ENCODE results near the gene ZNF736.

Gene ZNF736

DNA sequence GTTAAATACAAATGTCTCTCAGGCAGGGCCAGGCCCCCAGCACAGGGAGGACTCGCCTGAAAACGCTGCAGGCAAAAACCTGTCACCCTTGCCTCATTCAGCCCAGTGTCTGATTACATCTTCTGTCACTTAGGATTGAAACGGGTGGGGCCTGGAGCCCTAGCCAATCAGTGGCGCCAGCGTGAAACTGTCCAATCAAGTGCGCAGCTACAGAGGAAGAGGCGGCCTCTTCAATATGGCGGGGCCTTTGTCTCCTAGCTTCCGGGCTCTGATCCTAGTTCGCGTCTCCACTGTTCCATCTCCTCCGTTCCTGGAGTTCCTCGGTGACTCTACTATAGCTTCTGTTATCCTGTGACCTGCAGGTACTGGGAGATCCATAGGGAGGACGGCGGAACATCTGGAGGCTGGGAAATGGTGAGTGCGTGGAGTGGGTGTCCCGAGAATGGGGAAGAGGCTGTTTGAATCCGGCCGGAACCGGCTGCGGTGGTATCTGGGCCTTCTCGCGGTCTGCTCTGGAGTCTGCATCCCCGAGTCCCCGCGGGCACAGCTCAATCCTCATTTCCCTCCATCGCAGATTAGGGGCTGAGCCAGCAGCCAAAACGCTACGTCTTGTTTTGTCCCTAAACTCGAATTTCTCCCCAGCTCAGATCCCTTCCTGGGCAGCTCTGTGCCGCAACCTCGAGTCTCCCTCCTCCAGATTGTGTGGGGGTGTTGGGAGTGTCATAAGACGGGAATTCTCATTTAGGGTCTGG is at the start of gene ZNF736:
Gene ZNF736 (plus strand): TSS at position 222 of the 752 bp plus-strand sequence. CDS start 190 bp downstream, at position 412.
- Histone ChIP-seq H3K9me3 (ENCODE audit: low read length) (peaks cover 6% of the 10 kb centered on the region), H3K36me3 (ENCODE audit: insufficient read depth, low read length) (peaks cover 43% of the 10 kb centered on the region), H3K4me2 (ENCODE audit: low read length) (peak within 1 kb of the TSS; percentile 82), H3K27me3 (ENCODE audit: insufficient read depth, low read length) (no peaks in the 10 kb centered on the region), H3F3A (ENCODE audit: insufficient read depth, low read length) (no peaks in the 10 kb centered on the region), H3K9me2 (ENCODE audit: low read depth, low read length) (no peaks in the 10 kb centered on the region), H3K9ac (ENCODE audit: low read length) (peak within 1 kb of the TSS; percentile 93), H4K20me1 (ENCODE audit: insufficient read depth, low read length) (no peaks in the 10 kb centered on the region), H3K79me2 (ENCODE audit: insufficient read depth, low read length) (peaks cover 50% of the 10 kb centered on the region), H2AFZ (ENCODE audit: low read length) (peak within 1 kb of the TSS; percentile 51; the same call in 1 of the 2 replicates), H3K4me1 (ENCODE audit: insufficient read depth, low read length, severe bottlenecking) (peaks cover 25% of the 10 kb centered on the region), H3K4me3 (ENCODE audit: low read depth, low read length, poor library complexity, severe bottlenecking) (peak within 1 kb of the TSS; percentile 93), H3K27ac (ENCODE audit: low read depth, low read length, poor library complexity, severe bottlenecking) (peak within 1 kb of the TSS; percentile 70)
- TF ChIP-seq, protein P1, sequence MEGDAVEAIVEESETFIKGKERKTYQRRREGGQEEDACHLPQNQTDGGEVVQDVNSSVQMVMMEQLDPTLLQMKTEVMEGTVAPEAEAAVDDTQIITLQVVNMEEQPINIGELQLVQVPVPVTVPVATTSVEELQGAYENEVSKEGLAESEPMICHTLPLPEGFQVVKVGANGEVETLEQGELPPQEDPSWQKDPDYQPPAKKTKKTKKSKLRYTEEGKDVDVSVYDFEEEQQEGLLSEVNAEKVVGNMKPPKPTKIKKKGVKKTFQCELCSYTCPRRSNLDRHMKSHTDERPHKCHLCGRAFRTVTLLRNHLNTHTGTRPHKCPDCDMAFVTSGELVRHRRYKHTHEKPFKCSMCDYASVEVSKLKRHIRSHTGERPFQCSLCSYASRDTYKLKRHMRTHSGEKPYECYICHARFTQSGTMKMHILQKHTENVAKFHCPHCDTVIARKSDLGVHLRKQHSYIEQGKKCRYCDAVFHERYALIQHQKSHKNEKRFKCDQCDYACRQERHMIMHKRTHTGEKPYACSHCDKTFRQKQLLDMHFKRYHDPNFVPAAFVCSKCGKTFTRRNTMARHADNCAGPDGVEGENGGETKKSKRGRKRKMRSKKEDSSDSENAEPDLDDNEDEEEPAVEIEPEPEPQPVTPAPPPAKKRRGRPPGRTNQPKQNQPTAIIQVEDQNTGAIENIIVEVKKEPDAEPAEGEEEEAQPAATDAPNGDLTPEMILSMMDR (IDR thresholded peaks at IDR 0.05; ENCODE audit: low read length), result no peak
- no peak for TF ChIP-seq EZH2 (IDR thresholded peaks at IDR 0.05; ENCODE audit: borderline replicate concordance, low read length)

DNA sequence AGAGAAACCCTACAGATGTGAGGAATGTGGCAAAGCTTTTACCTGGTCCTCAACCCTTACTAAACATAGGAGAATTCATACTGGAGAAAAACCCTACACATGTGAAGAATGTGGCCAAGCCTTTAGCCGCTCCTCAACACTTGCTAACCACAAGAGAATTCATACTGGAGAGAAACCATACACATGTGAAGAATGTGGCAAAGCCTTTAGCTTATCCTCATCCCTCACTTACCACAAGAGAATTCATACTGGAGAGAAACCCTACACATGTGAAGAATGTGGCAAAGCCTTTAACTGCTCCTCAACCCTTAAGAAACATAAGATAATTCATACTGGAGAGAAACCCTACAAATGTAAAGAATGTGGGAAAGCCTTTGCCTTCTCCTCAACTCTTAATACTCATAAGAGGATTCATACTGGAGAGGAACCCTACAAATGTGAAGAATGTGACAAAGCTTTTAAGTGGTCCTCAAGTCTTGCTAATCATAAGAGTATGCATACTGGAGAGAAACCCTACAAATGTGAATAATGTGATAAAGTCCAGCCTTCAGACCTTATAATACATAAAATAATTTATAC is 47.3 kb upstream of the ZNF736 start:
- Histone ChIP-seq H3K9me3 (ENCODE audit: low read length) (peaks cover 37% of the 10 kb centered on the region), H3K27me3 (ENCODE audit: insufficient read depth, low read length) (no peaks in the 10 kb centered on the region), H3K36me3 (ENCODE audit: insufficient read depth, low read length) (no peaks in the 10 kb centered on the region), H3K79me2 (ENCODE audit: insufficient read depth, low read length) (no peaks in the 10 kb centered on the region), H3K4me1 (ENCODE audit: insufficient read depth, low read length, severe bottlenecking) (no peaks in the 10 kb centered on the region), H3K4me2 (ENCODE audit: low read length) (no peak overlapping the region), H3K4me3 (ENCODE audit: low read depth, low read length, poor library complexity, severe bottlenecking) (no peak overlapping the region), H4K20me1 (ENCODE audit: insufficient read depth, low read length) (no peaks in the 10 kb centered on the region), H3F3A (ENCODE audit: insufficient read depth, low read length) (no peaks in the 10 kb centered on the region), H3K9me2 (ENCODE audit: low read depth, low read length) (no peaks in the 10 kb centered on the region), H2AFZ (ENCODE audit: low read length) (no peak overlapping the region), H3K27ac (ENCODE audit: low read depth, low read length, poor library complexity, severe bottlenecking) (no peak overlapping the region), H3K9ac (ENCODE audit: low read length) (no peak overlapping the region)
- no peak for TF ChIP-seq EZH2 (IDR thresholded peaks at IDR 0.05; ENCODE audit: borderline replicate concordance, low read length)

GRCh38 chr7:64277630-64278029 is 36.1 kb upstream of the ZNF736 start:
- H3K9ac ChIP-seq (ENCODE audit: low read length), result no peak overlapping the region
- H3K4me1 ChIP-seq (ENCODE audit: insufficient read depth, low read length, severe bottlenecking), result no peaks in the 10 kb centered on the region
- no peaks in the 10 kb centered on the region for H3F3A ChIP-seq (ENCODE audit: insufficient read depth, low read length)
- H3K27me3 ChIP-seq (ENCODE audit: insufficient read depth, low read length), result no peaks in the 10 kb centered on the region
- H4K20me1 ChIP-seq (ENCODE audit: insufficient read depth, low read length), result no peaks in the 10 kb centered on the region
- H2AFZ ChIP-seq (ENCODE audit: low read length), result no peak overlapping the region
- no peak overlapping the region for H3K27ac ChIP-seq (ENCODE audit: low read depth, low read length, poor library complexity, severe bottlenecking)
- H3K4me3 ChIP-seq (ENCODE audit: low read depth, low read length, poor library complexity, severe bottlenecking), result no peak overlapping the region
- no peaks in the 10 kb centered on the region for H3K79me2 ChIP-seq (ENCODE audit: insufficient read depth, low read length)
- H3K4me2 ChIP-seq (ENCODE audit: low read length), result no peak overlapping the region
- peaks cover 3% of the 10 kb centered on the region; the same call in 1 of the 2 replicates for H3K9me3 ChIP-seq (ENCODE audit: low read length)
- TF ChIP-seq, protein P1 (IDR thresholded peaks at IDR 0.05; ENCODE audit: low read length), result no peak
- TF ChIP-seq EZH2 (IDR thresholded peaks at IDR 0.05; ENCODE audit: borderline replicate concordance, low read length), result no peak
- H3K9me2 ChIP-seq (ENCODE audit: low read depth, low read length), result no peaks in the 10 kb centered on the region
- no peaks in the 10 kb centered on the region for H3K36me3 ChIP-seq (ENCODE audit: insufficient read depth, low read length)
